H1 (cell line): Measurements from ENCODE around the gene PC. TPM values are rescaled to one million over a fixed set of nuclear protein-coding genes. Genes with fewer than 3 reads are reported as not detected.

Source experiments
- CTBP2 ChIP-seq: IDR thresholded peaks from 2 replicates; pipeline ENCODE4 v1.7.0; 2011; ENCODE audit warnings: borderline replicate concordance, mild to moderate bottlenecking, moderate library complexity, mixed read lengths, low read length; ENCODE audit not compliant: insufficient read depth, insufficient read length
- polyA plus RNA-seq, 7 experiments: library from polyadenylated mRNA; depleted of rRNA in 3 of 7; stranded (reverse) in 5 of 7; unstranded in 2 of 7; fragments of >200 nt in 5 of 7; fragments of 200-250 nt in 2 of 7; gene quantifications; 1 replicate in 5 of 7; 2 replicates in 1 of 7; 4 replicates in 1 of 7; pipeline versions ENCODE4 v1.2.1 to v1.2.3, GENCODE V29; 2011 to 2013; ENCODE audit warnings: missing spikeins in 2 of 7, mixed read lengths in 2 of 7
- total RNA-seq: library from RNA; stranded (reverse); fragmentation: NEBNext Ultra II Directional; extraction: Animal tissue kit (Norgen Biotek cat#: 25700); gene quantifications from 2 replicates; pipeline ENCODE4 v1.2.1, GENCODE V29; 2021

Gene PC
- total and polyA plus RNA-seq, 2 of the 8 experiments (the other 6 are each of a cell fraction or from before 2014, with no cell fraction given), result 11.5 to 27.5 TPM

DNA sequence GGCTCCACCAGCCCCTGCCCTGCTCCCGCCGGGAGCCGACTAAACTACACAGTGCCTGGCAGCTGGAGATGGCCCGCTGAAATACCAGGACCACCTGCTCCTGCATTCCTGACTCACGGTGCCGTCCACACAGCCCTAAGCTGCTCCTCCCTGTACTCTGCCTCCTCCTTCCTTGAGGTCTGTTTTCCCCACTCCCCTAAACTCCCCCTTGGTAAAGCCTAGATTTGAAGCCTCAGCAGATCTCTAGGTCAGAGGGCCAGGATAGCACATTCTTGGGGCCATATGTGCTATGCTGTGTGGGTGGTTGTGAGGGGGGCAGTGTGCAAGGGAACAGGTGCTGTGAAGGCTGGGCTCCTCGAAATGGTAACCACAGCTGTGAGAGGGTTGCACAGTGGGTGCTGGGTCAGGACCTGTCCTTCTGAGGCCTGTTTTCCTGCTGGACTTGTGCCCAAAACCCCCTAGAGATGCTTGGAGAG, 91.6 kb downstream of the PC start (continued):
- no peak for TF ChIP-seq CTBP2
